NT2/D1 (cell line): ENCODE data around the gene CHFR.
"Not testable (repeated sequence)": the region's sequence is repeated elsewhere in the genome, so short reads cannot be mapped to it uniquely, and the experiment has no call there.

Experiments used
- SUZ12 ChIP-seq: IDR thresholded peaks from 2 replicates; pipeline ENCODE4 v1.6.1; 2011; ENCODE audit not compliant: insufficient read length, insufficient read depth; ENCODE audit errors: extremely low read depth
- YY1 ChIP-seq: IDR thresholded peaks from 2 replicates; pipeline ENCODE4 v1.6.1; 2011; ENCODE audit not compliant: insufficient read length, insufficient read depth
- ZNF274 ChIP-seq: IDR thresholded peaks from 2 replicates; pipeline ENCODE4 v1.6.1; 2011; ENCODE audit warnings: mild to moderate bottlenecking, low read depth, low read length

DNA sequence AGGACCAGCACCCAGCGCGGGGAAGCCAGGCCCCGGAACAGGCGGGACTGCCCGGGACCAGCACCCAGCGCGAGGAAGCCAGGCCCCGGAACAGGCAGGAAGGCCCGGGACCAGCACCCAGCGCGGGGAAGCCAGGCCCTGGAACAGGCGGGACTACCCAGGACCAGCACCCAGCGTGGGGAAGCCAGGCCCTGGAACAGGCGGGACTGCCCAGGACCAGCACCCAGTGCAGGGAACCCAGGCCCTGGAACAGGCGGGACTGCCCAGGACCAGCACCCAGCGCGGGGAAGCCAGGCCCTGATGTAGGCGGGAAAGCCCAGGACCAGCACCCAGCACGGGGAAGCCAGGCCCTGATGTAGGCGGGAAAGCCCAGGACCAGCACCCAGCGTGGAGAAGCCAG lies 12.8 kb downstream of the CHFR start:
- TF ChIP-seq ZNF274, YY1, SUZ12: not testable (repeated sequence)
